Endothelial cell of umbilical vein (primary cell): ENCODE measurements around the gene SMIM41. TPM values are rescaled to one million over a fixed set of nuclear protein-coding genes. Genes with fewer than 3 reads are reported as not detected.
A peak's percentile ranks its signal among the peaks of the same experiment; 100 is the strongest.

Experiments used
- BruUV-seq: library from RNA; stranded (reverse); fragments of 400-500 nt; replicated peaks from 2 replicates; lab custom pipeline; 2021; lab: Mats Ljungman, UMichigan
- CTCF ChIA-PET: fragments of 300-600, 350-600 bp; sonication (Branson Sonifier 250); formaldehyde crosslinking; loops from one replicate; lab custom pipeline; 2021; ENCODE audit warnings: antibody characterized with exemption, inconsistent platforms; lab: Charles Lee
- POLR2A ChIA-PET: fragments of 300-600, 350-600 bp; sonication (Branson Sonifier 250); formaldehyde crosslinking; loops from one replicate; lab custom pipeline; 2021; ENCODE audit warnings: antibody characterized with exemption, inconsistent platforms; lab: Charles Lee
- DNase-seq: peaks from one replicate; pipeline ENCODE4 v3.0.0-alpha.2; 2011; ENCODE audit warnings: low read depth, low spot score
- FAIRE-seq: peaks from 2 replicates; lab custom pipeline; 2011; peaks lifted over from hg19 to GRCh38; lab: Jason Lieb, UNC
- H2AFZ ChIP-seq: 2 replicates; pipeline ENCODE4 v1.6.0; 2012; ENCODE audit warnings: low read depth, low read length, control low read depth, inconsistent platforms
- H3K27ac ChIP-seq: 2 replicates; pipeline ENCODE4 v1.5.1; 2011; ENCODE audit warnings: low read depth, mild to moderate bottlenecking, control low read depth, low read length, moderate library complexity; ENCODE audit not compliant: insufficient read depth
- H3K27me3 ChIP-seq, 2 experiments: 2 replicates each; pipeline versions ENCODE4 v1.6.0 to v1.6.1; 2011; ENCODE audit warnings: low read length in 2 of 2, mixed read lengths in 1 of 2; ENCODE audit not compliant: control insufficient read depth in 2 of 2, insufficient read depth in 2 of 2
- H3K36me3 ChIP-seq, 2 experiments: 2 replicates in 1 of 2; 3 replicates in 1 of 2; pipeline ENCODE4 v1.5.1; 2011; ENCODE audit warnings: low read length in 2 of 2, mild to moderate bottlenecking in 1 of 2, moderate library complexity in 1 of 2; ENCODE audit not compliant: control insufficient read depth in 2 of 2, insufficient read depth in 2 of 2; ENCODE audit errors: extremely low read depth in 1 of 2
- H3K4me1 ChIP-seq: 3 replicates; pipeline ENCODE4 v1.5.1; 2011; ENCODE audit warnings: mild to moderate bottlenecking, low read length; ENCODE audit not compliant: control insufficient read depth, insufficient read depth; ENCODE audit errors: extremely low read depth
- H3K4me2 ChIP-seq: 2 replicates; pipeline ENCODE4 v1.6.1; 2011; ENCODE audit warnings: low read length, control low read depth, mixed read lengths; ENCODE audit not compliant: insufficient read depth
- H3K4me3 ChIP-seq, 3 experiments: fragments of 200-600 bp in 1 of 3; sonication (generic), shearing (Covaris generic) in 1 of 3; replicated peaks in 1 of 3; 2 replicates each; pipeline ENCODE4 v1.5.1; 2011 to 2016; ENCODE audit warnings: control low read depth in 3 of 3, low read length in 3 of 3, mild to moderate bottlenecking in 2 of 3, inconsistent platforms in 1 of 3, low read depth in 1 of 3, moderate library complexity in 1 of 3; ENCODE audit not compliant: insufficient read depth in 1 of 3
- H3K79me2 ChIP-seq: 2 replicates; pipeline ENCODE4 v1.6.0; 2012; ENCODE audit warnings: low read length, inconsistent platforms; ENCODE audit not compliant: control insufficient read depth, insufficient read depth
- H3K9ac ChIP-seq: replicated peaks from 2 replicates; pipeline ENCODE3; 2011; ENCODE audit warnings: low read length, control low read depth; ENCODE audit not compliant: insufficient read depth; ENCODE audit errors: extremely low read depth
- H3K9me1 ChIP-seq: replicated peaks from 3 replicates; pipeline ENCODE4 v1.6.0; 2011; ENCODE audit warnings: mild to moderate bottlenecking, low read length; ENCODE audit not compliant: control insufficient read depth, insufficient read depth; ENCODE audit errors: extremely low read depth
- H3K9me3 ChIP-seq: replicated peaks from 2 replicates; pipeline ENCODE4 v1.5.1; 2012; ENCODE audit warnings: low read length, inconsistent platforms; ENCODE audit not compliant: control insufficient read depth, insufficient read depth
- H4K20me1 ChIP-seq: replicated peaks from 2 replicates; pipeline ENCODE3; 2011; ENCODE audit warnings: mild to moderate bottlenecking, low read length; ENCODE audit not compliant: control insufficient read depth, insufficient read depth; ENCODE audit errors: extremely low read depth
- FOS ChIP-seq: IDR thresholded peaks from 2 replicates; pipeline ENCODE4 v1.6.1; 2011; ENCODE audit warnings: mild to moderate bottlenecking, low read length, moderate library complexity, borderline replicate concordance; ENCODE audit not compliant: insufficient read depth
- GATA2 ChIP-seq: IDR thresholded peaks from 2 replicates; pipeline ENCODE4 v1.7.0; 2011; ENCODE audit warnings: low read depth, mild to moderate bottlenecking, moderate library complexity, mixed read lengths, low read length; ENCODE audit not compliant: insufficient read length, insufficient read depth
- POLR2A ChIP-seq: IDR thresholded peaks from 2 replicates; pipeline ENCODE4 v1.6.1; 2012; ENCODE audit warnings: low read depth, mild to moderate bottlenecking, control low read depth, low read length
- POLR2AphosphoS5 ChIP-seq: IDR thresholded peaks from 2 replicates; pipeline ENCODE4 v1.6.1; 2012; ENCODE audit warnings: low read depth, mild to moderate bottlenecking, control low read depth, low read length, moderate library complexity; ENCODE audit not compliant: insufficient read depth
- dilution Hi-C: fragments of 300-500 bp; cut with MboI; formaldehyde crosslinking; loops from one replicate; pipeline ENCODE4 v1.15.0; 2019; ENCODE audit warnings: low sequenced_read_pairs; ENCODE audit not compliant: extremely low pct_ligation_motif_present
- intact Hi-C: fragments of 100-400 bp; cut with micrococcal nuclease; formaldehyde crosslinking; loops from one replicate; pipeline ENCODE4 v1.10.0; 2022
- polyA plus RNA-seq, 4 experiments: library from polyadenylated mRNA; depleted of rRNA in 3 of 4; stranded (reverse) in 3 of 4; unstranded in 1 of 4; fragments of >200 nt; gene quantifications; 2 replicates each; pipeline versions ENCODE4 v1.2.1 to v1.2.3, GENCODE V29; 2011 to 2012; ENCODE audit warnings: missing spikeins in 1 of 4
- total RNA-seq: library from RNA; stranded (reverse); gene quantifications from 2 replicates; pipeline ENCODE4 v1.2.3, GENCODE V29; 2021
- TF ChIP-seq, protein P1 (sequence below), 2 donors: IDR thresholded peaks; 1 replicate in 1 of 2; 2 replicates in 1 of 2; pipeline ENCODE4 v1.5.1; 2011; ENCODE audit warnings: low read length in 2 of 2, mild to moderate bottlenecking in 2 of 2, moderate library complexity in 2 of 2, control low read depth in 1 of 2, inconsistent platforms in 1 of 2, low read depth in 1 of 2; ENCODE audit not compliant: insufficient read depth in 1 of 2; ENCODE audit errors: extremely low read depth in 1 of 2
- TF ChIP-seq, protein P2 (sequence below): IDR thresholded peaks from 2 replicates; pipeline ENCODE4 v1.6.1; 2011; ENCODE audit not compliant: insufficient read depth, insufficient read length

The SMIM41 gene
- total and polyA plus RNA-seq, 2 donors (not counting 3 experiments of a cell fraction or from before 2014, with no cell fraction given) = not detected

DNA sequence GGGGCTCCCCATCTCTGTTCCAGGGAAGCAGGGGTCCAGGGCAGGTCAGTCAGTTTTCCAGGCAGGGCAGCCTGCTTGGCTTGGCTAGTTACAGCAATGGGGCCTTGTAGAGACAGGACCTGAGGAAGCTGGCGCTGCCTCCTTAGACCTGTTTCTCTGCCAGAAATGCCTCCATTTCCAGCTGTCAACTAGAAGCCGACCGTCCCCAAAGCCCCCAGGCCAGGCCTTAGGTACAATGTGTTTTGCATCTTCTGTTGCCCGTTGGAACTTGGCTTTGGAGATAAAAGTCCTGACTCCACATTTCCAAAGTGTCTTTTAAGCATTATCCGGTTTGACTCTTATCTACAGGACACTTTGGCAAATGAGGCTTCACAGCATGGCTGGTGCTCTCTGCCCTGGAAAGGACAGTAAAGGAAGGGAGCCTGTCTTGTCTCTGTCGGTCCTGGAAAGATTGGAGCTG lies 69.7 kb downstream of the SMIM41 start:
- H3K9ac ChIP-seq = no peak overlapping the region
- DNase-seq = no peak

More for the DNA sequence above, 69.7 kb downstream of the SMIM41 start:
- H3K79me2 ChIP-seq = no peaks in the 10 kb centered on the region
- H2AFZ ChIP-seq = peak overlapping the region; percentile 7
- no TSS peak for BruUV-seq
- no peak overlapping the region for H3K4me3 ChIP-seq
- no peaks in the 10 kb centered on the region for H3K27me3 ChIP-seq
- H3K4me2 ChIP-seq = no peak overlapping the region
- H3K9me3 ChIP-seq = no peaks in the 10 kb centered on the region
- ChIA-PET CTCF (interaction anchor here (1.2 to 1.8 kb wide), 3 partner anchors 9 to 721 kb away, joined by 3 to 6 read pairs (median 4); no protein-coding TSS in a partner anchor), POLR2A (no interaction called here)
- dilution Hi-C loops (no loop called here), intact Hi-C loops (no loop called here)
- H3K36me3 ChIP-seq = no peaks in the 10 kb centered on the region
- TF ChIP-seq GATA2 (no peak), FOS (no peak), POLR2A (no peak), POLR2AphosphoS5 (no peak)
- TF ChIP-seq, protein P1, sequence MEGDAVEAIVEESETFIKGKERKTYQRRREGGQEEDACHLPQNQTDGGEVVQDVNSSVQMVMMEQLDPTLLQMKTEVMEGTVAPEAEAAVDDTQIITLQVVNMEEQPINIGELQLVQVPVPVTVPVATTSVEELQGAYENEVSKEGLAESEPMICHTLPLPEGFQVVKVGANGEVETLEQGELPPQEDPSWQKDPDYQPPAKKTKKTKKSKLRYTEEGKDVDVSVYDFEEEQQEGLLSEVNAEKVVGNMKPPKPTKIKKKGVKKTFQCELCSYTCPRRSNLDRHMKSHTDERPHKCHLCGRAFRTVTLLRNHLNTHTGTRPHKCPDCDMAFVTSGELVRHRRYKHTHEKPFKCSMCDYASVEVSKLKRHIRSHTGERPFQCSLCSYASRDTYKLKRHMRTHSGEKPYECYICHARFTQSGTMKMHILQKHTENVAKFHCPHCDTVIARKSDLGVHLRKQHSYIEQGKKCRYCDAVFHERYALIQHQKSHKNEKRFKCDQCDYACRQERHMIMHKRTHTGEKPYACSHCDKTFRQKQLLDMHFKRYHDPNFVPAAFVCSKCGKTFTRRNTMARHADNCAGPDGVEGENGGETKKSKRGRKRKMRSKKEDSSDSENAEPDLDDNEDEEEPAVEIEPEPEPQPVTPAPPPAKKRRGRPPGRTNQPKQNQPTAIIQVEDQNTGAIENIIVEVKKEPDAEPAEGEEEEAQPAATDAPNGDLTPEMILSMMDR (IDR thresholded peaks at IDR 0.05; ENCODE audit: extremely low read depth in 1 of 2, insufficient read depth in 1 of 2, low read depth in 1 of 2, low read length in 2 of 2) = no peak
- TF ChIP-seq, protein P2, sequence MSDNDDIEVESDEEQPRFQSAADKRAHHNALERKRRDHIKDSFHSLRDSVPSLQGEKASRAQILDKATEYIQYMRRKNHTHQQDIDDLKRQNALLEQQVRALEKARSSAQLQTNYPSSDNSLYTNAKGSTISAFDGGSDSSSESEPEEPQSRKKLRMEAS = no peak
- no peak overlapping the region for H3K27ac ChIP-seq
- no peaks in the 10 kb centered on the region for H3K9me1 ChIP-seq
- H3K4me1 ChIP-seq = peaks cover 25% of the 10 kb centered on the region
- no peaks in the 10 kb centered on the region for H4K20me1 ChIP-seq
- FAIRE-seq = peak; percentile 12
